Measurements from ENCODE around the gene CFAP126. TPM values are rescaled to one million over a fixed set of nuclear protein-coding genes. Genes with fewer than 3 reads are reported as not detected.
A peak's percentile ranks its signal among the peaks of the same experiment; 100 is the strongest.

CFAP126 gene
- total and polyA plus RNA-seq, 2 of the 13 experiments (the other 11 are each of a cell fraction or from before 2014, with no cell fraction given), result not detected

DNA sequence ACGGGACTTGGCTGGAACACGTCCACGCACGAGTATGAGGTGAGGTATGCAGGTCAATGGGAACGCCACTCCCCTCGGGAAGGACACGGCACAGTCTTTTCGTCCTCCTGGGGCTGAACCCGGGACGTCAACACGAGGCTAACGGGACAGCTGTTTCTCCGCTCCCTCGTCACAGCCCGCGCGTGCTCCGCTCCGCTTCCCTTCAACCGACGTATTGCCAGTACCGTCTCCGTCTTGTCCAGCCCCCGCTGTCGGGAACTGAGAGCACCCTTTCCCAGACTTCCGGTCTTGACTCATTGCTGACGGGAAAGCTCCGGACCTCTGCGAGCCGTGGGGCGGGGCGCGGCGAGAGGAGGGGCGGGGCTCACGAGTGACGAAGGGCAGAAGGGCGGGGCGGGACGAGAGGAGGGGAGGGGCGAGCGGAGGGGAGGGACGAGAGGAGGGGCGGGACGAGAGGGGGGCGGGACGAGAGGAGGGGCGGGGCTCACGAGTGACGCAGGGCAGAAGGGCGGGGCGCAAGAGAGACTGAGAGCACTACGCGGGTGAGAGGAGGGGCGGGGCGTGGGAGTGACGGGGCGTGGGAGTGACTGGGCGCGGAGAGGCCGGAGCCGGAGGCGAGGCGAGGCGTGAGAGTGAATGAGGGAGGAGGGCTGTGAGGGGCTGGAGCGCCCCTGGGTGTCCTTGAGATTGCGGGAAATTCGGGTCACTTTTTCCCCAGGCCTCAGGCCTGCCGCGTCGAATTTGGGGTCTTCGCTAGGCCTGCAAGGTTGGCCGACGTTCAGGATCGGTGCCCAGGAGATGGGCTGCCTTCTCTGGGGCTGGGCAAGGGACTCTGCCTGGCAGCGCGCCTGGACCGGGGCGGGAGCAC is 22.2 kb upstream of the CFAP126 start (continued):
- TF ChIP-seq, protein P1, sequence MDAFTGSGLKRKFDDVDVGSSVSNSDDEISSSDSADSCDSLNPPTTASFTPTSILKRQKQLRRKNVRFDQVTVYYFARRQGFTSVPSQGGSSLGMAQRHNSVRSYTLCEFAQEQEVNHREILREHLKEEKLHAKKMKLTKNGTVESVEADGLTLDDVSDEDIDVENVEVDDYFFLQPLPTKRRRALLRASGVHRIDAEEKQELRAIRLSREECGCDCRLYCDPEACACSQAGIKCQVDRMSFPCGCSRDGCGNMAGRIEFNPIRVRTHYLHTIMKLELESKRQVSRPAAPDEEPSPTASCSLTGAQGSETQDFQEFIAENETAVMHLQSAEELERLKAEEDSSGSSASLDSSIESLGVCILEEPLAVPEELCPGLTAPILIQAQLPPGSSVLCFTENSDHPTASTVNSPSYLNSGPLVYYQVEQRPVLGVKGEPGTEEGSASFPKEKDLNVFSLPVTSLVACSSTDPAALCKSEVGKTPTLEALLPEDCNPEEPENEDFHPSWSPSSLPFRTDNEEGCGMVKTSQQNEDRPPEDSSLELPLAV (CRISPR knock-in tag; conservative IDR thresholded peaks at IDR 0.05; ENCODE audit: low read depth), result no peak
- TF ChIP-seq HDAC1 (CRISPR knock-in tag; IDR thresholded peaks at IDR 0.05), result peak; percentile 77
- TF ChIP-seq ZNF749 (CRISPR knock-in tag; IDR thresholded peaks at IDR 0.05; ENCODE audit: borderline replicate concordance), result no peak
- peak; percentile 59; the same call in 1 of the 2 replicates for TF ChIP-seq SP4 (CRISPR knock-in tag; IDR thresholded peaks at IDR 0.05)
- 0 out of 2 replicates have a peak, but pooled peaks have one; percentile 42 for TF ChIP-seq ISL2 (CRISPR knock-in tag; IDR thresholded peaks at IDR 0.05)
- TF ChIP-seq HNF4G (IDR thresholded peaks at IDR 0.05; ENCODE audit: borderline replicate concordance, low read depth, low read length), result no peak
- TF ChIP-seq HNF4G (CRISPR knock-in tag; IDR thresholded peaks at IDR 0.05; ENCODE audit: borderline replicate concordance, low read depth), result no peak
- TF ChIP-seq FLYWCH1 (CRISPR knock-in tag; IDR thresholded peaks at IDR 0.05), result no peak
- TF ChIP-seq, protein P2, sequence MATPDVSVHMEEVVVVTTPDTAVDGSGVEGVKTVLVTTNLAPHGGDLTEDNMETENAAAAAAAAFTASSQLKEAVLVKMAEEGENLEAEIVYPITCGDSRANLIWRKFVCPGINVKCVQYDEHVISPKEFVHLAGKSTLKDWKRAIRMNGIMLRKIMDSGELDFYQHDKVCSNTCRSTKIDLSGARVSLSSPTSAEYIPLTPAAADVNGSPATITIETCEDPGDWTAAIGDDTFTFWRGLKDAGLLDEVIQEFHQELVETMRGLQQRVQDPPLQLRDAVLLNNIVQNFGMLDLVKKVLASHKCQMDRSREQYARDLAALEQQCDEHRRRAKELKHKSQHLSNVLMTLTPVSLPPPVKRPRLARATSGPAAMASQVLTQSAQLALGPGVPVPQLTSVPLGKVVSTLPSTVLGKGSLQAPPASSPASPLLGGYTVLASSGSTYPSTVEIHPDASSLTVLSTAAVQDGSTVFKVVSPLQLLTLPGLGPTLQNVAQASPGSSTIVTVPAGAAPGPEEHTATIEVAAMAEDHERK (CRISPR knock-in tag; IDR thresholded peaks at IDR 0.05; ENCODE audit: low read depth), result no peak
- TF ChIP-seq CC2D1A (CRISPR knock-in tag; IDR thresholded peaks at IDR 0.05), result no peak
- TF ChIP-seq TARDBP (CRISPR knock-in tag; IDR thresholded peaks at IDR 0.05), result peak; percentile 83; the same call in 1 of the 2 replicates
- TF ChIP-seq SNAPC2 (CRISPR knock-in tag; IDR thresholded peaks at IDR 0.05), result no peak
- TF ChIP-seq, protein P3, sequence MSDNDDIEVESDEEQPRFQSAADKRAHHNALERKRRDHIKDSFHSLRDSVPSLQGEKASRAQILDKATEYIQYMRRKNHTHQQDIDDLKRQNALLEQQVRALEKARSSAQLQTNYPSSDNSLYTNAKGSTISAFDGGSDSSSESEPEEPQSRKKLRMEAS (IDR thresholded peaks at IDR 0.05), result peak; percentile 93
- no peak for TF ChIP-seq DNMT3B (CRISPR knock-in tag; conservative IDR thresholded peaks at IDR 0.05)
- TF ChIP-seq, protein P4, sequence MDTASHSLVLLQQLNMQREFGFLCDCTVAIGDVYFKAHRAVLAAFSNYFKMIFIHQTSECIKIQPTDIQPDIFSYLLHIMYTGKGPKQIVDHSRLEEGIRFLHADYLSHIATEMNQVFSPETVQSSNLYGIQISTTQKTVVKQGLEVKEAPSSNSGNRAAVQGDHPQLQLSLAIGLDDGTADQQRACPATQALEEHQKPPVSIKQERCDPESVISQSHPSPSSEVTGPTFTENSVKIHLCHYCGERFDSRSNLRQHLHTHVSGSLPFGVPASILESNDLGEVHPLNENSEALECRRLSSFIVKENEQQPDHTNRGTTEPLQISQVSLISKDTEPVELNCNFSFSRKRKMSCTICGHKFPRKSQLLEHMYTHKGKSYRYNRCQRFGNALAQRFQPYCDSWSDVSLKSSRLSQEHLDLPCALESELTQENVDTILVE (CRISPR knock-in tag; IDR thresholded peaks at IDR 0.05), result peak; percentile 44; the same call in 1 of the 2 replicates
- TF ChIP-seq ZNF841 (CRISPR knock-in tag; IDR thresholded peaks at IDR 0.05; ENCODE audit: borderline replicate concordance), result no peak
- TF ChIP-seq DR1 (CRISPR knock-in tag; IDR thresholded peaks at IDR 0.05), result 0 out of 2 replicates have a peak, but pooled peaks have one; percentile 48
- peak; percentile 84 for TF ChIP-seq MED1 (CRISPR knock-in tag; IDR thresholded peaks at IDR 0.05)
- TF ChIP-seq THYN1 (CRISPR knock-in tag; IDR thresholded peaks at IDR 0.05; ENCODE audit: borderline replicate concordance, low read depth), result no peak
- peak; percentile 57 for TF ChIP-seq NFKBIZ (CRISPR knock-in tag; IDR thresholded peaks at IDR 0.05)
- TF ChIP-seq ZNF317 (CRISPR knock-in tag; IDR thresholded peaks at IDR 0.05), result no peak
- no peak for TF ChIP-seq ZNF326 (CRISPR knock-in tag; IDR thresholded peaks at IDR 0.05; ENCODE audit: borderline replicate concordance)
- 0 out of 2 replicates have a peak, but pooled peaks have one; percentile 73 for TF ChIP-seq ZNF737 (CRISPR knock-in tag; IDR thresholded peaks at IDR 0.05; ENCODE audit: borderline replicate concordance)
- TF ChIP-seq MIER3 (CRISPR knock-in tag; IDR thresholded peaks at IDR 0.05; ENCODE audit: borderline replicate concordance), result peak; percentile 49; the same call in 1 of the 2 replicates
- TF ChIP-seq, protein P5, sequence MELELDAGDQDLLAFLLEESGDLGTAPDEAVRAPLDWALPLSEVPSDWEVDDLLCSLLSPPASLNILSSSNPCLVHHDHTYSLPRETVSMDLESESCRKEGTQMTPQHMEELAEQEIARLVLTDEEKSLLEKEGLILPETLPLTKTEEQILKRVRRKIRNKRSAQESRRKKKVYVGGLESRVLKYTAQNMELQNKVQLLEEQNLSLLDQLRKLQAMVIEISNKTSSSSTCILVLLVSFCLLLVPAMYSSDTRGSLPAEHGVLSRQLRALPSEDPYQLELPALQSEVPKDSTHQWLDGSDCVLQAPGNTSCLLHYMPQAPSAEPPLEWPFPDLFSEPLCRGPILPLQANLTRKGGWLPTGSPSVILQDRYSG (CRISPR knock-in tag; IDR thresholded peaks at IDR 0.05), result 0 out of 2 replicates have a peak, but pooled peaks have one; percentile 70

All from HepG2 (cell line).